GM18505 (cell line): ENCODE measurements around the gene FGR.

ENCODE experiments used
- ATAC-seq: cut with Tn5 transposase; IDR thresholded peaks from one replicate; pipeline ENCODE4 v1.9.1; 2021; ENCODE audit not compliant: unreplicated experiment
- POLR2A ChIP-seq: IDR thresholded peaks from 4 replicates; pipeline ENCODE4 v1.6.1; 2011; ENCODE audit warnings: borderline replicate concordance; ENCODE audit not compliant: insufficient read depth, insufficient read length; ENCODE audit errors: extremely low read depth

Gene FGR

DNA sequence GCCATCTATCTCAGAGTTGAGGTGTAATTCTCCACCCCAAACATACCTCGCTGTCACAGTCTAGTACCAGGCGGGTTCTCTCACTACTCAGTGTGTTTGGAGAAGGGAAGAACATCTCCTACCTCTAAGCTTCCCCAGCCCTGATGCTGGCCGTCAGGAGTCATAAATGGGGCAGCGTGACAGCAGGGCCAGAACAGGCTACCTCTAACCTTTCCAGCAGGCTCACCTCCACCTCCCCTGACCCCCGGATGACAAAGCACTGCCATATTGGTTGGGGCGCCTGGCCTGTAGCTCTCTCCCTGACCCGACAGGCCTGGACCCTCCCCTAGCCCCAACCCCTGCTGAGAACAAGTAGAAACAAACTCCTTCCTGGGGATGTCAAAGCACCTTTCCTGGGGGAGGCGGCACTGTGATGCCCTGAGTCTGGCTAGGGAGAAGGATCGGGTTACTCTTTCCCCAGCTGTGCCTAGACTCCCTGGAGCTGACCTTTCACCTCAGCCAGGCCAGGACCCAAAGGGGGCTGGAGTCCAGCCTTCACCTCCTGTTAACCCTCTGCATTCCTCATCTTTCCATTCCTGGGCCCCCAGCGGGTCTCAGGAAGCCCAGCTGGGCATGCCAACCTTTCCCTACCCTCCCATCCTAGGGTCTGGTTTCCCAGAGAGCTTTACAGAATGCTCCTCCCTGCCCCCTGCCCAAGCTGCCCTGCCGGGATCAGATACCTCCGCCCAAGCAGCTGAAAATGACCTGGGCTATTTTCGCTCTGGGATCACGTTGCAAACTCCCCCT, 65.3 kb downstream of the FGR start:
- no peak for TF ChIP-seq POLR2A

DNA sequence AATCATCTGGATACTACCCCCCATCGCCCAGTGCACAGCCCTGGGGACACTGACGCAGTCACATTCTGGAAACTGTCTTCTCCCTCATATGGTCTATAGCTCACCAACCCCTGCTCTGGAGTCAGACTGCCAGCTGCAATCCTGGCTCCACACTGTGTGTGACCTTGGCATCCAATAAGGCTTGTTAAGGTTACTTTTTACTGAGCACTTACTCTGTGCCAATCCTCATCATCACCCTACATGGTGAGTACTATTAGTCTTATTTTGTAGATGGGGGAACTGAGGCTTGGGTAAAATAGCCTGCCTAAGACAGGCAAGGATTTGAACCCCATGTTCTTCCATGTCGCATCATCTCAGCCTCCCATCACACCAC, 65.9 kb downstream of the FGR start:
- ATAC-seq = no peak
- no peak for TF ChIP-seq POLR2A

More for the DNA sequence above, 65.3 kb downstream of the FGR start:
- no peak for ATAC-seq

DNA sequence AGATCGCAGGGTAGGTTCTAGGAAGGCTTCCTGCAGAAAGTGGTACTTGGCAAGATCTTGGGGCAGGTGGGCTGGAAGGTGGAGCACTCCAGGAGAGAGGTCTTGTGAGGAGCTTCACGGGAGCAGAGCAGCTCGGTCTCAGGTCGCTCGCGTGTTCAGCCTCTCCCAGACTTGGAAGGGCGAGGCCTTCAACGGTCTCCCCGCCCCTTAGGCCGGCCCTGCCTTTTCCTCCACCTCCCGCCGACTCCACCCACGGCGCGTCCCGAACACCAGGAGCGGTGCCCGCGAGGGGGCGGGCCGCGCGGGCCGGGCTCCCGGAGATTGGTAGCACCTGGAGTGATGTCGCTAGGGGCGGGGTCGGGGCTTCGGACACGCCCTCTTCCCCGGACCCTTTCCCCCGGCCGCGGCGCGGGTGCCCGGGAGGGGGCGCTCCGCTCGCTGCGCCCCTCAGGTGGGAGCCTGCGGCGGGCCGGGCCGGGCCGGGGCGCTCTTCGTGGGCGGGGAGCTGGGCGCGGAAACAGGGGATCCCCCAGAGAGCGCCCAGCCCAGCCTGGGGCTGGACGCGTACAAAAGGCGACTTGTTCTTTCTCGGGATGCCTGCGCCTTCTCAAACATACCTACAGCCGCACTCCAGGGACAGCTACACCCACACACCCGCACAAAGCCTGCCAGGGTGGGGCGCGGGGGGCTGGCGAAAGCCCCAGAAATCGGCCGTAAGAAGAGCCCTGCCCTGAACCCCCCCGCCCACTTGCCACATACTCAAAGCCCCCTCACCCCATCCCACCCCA, 66.5 kb downstream of the FGR start:
- no peak for TF ChIP-seq POLR2A
- ATAC-seq = peak; percentile 89

- TF ChIP-seq POLR2A = no peak
- ATAC-seq = no peak
Measured at GRCh38 chr1:27567971-27568299, 67.0 kb downstream of the FGR start.

DNA sequence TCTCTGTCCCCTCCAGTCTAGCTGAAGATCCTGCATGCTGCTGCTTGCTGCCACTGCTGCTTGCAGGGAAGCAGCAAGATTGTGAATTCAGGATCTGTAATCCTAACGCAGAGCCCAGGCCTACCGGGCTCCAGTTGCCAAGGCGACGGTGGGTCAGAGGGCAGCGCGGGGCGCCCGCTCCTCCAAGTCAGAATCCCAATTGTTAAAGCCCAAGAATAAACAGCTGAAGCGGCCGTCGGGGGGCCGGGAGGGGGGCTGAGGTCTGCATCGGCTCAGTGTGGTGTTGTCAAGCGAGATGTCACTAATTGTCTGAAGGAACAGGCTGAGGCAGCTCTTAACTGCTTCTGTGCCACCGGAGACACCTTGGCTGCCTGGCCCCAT, 67.8 kb downstream of the FGR start:
- TF ChIP-seq POLR2A = no peak
- ATAC-seq = no peak

DNA sequence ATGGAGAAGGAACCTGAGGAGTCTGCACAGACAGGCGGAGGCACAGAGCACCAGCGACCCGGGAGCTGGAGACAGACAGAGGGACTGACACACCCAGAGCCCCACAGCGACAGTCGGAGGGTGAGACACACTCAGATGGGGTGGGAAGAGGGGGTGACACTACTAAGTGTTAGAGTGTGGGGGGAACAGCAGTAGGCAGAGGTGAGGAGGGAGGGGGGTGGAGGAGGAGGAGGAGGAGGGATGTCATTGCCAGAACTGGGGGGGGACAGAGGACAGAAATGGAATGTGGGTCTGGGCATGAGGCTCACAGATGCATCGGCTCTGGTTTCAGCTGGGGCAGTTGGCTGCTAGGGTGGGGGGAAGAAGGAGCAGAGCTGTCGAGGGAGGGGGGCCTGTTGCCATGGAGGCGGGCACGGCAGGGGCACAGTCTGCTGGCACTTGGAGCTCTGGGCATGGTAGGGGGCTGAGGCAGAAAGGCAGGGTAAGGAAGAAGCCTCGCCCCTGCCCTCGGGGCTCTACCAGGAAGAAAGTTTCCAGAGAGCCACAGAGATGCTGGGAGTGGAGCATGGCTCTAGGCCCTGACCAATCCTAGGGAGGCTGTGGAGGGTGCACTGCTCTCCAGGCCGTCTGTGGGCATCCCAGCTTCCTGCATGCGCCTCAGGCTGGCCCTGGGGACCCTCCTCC, 68.4 kb downstream of the FGR start:
- ATAC-seq = no peak
- no peak for TF ChIP-seq POLR2A

DNA sequence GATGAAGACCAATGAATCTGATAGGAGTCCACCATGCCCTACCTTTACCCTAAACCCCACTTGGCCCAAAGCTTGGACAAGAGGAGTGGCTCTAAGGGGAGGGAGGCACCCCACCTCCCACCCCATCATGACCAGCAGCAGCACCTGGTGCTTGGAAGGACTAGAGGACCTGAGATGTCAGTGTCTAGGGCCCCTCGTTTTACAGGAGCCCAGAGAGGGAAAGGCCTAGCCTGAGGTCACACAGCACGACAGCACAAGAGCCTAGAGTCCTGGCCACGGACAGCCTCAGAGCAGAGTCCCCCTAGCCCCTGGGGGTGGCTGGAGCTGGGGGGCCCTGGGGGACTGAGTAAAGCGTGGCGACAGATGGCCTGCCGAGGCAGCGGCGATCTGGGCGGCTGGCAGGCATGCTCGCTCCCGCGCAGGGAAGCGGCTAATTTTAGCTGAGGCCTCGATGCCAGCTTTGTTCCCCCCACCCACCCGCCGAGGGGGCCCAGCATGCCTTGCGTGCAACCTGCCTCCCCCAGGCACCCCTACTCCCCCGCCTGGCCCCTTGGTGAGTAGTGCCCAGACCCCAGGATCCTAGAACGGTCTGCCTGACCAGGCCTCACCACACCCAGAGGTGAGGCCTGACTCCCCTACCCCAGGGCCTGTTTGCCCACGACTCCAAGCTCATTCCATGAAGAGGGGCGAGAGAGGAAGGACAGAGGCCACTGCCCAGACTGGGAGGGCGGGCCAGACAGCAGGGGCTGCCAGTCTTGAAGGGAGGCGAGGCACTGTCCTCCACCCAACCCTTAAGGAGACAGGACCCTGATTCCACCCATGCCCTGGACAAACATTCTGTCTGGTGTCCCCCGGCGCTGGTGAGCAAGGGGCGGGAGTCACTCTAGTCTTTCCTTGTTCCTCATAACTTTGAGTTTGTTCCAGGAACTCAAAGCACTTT, 70.0 kb downstream of the FGR start:
- ATAC-seq = no peak
- no peak for TF ChIP-seq POLR2A

DNA sequence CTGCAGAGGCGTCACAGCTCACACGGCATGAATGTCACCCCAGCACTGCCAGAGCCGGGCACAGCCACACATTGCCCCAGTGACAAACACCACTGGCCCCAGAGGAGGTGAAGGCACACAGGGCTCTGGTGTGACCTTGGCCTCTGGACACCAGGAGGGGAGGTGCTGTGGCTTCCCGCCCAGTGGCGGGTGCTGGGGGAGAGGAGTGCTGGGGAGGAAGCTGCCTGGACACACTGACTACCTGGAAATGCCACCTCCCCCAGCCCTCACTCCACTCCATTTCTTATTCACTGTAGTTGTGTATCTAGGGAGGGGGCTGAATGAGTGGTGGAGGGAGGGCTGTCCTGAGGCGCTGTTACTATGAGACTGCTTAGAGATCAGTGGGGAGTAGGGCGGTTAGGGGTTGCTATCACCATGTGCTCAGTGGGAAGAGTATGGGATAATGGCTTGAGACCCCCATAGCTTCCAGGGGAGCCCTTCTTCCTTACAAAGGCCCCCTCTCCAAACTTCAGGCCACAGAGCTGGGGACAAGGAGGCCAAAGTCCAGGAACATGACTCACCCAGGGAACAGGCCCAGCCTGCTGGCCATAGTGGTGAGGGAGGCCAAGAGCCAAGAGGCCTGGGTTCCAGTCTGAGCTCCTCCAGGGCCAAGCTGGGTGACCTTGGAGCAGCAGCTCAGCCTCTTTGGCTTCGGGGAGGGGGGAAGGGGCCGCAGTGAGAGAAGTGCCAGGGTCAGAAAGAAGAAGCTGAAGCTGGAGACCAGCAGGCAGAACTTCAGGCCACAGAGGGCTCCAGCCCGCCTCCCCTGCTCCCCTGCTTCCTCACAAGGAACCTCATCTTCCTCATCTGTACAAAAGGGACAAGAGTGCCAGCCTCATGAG, 71.2 kb downstream of the FGR start:
- no peak for TF ChIP-seq POLR2A
- no peak for ATAC-seq

DNA sequence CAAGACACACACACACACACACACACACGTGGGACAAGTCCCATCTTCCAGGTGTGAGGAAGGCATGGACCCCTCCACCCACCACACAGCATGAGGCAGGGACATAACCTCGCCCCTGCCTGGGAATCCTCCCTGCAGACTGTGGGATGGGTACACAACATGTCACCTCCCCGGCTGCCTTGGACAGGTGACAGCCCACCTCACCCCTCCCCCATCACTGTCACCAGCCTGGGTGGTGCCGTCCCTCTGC, 71.7 kb downstream of the FGR start:
- TF ChIP-seq POLR2A = no peak
- no peak for ATAC-seq

- ATAC-seq = no peak
- no peak for TF ChIP-seq POLR2A
Measured at GRCh38 chr1:27562534-27563340, 72.2 kb downstream of the FGR start.
